Panc1 (cell line): ENCODE data around the gene SH2D2A. TPM values are rescaled to one million over a fixed set of nuclear protein-coding genes. Genes with fewer than 3 reads are reported as not detected.

Experiments
- ATAC-seq: fragments of 200-7000 bp; cut with Tn5 transposase; 2 replicates; pipeline ENCODE4 v1.9.1; 2020; ENCODE audit warnings: mild to moderate bottlenecking, moderate library complexity
- BruUV-seq: library from RNA; stranded (reverse); fragments of 400-500 nt; replicated peaks from 2 replicates; lab custom pipeline; 2021; lab: Mats Ljungman, UMichigan
- CTCF ChIA-PET: fragments of 300-600 bp; sonication (Branson Sonifier 250); formaldehyde crosslinking; loops from one replicate; lab custom pipeline; 2022; ENCODE audit warnings: antibody characterized with exemption; lab: Charles Lee
- POLR2A ChIA-PET: fragments of 300-600 bp; sonication (Branson Sonifier 250); formaldehyde crosslinking; loops from one replicate; lab custom pipeline; 2022; ENCODE audit warnings: antibody characterized with exemption; lab: Charles Lee
- DNase-seq: peaks from one replicate; pipeline ENCODE4 v3.0.0-alpha.2; 2010; ENCODE audit warnings: low read depth, low spot score
- H3K27ac ChIP-seq: 2 replicates; pipeline ENCODE4 v1.5.1; 2011; ENCODE audit warnings: mild to moderate bottlenecking, low read length, inconsistent platforms
- H3K27me3 ChIP-seq: fragments of 200-500 bp; sonication (Bioruptor generic); 2 replicates; pipeline ENCODE4 v1.6.0; 2014; ENCODE audit warnings: low read length, inconsistent platforms; ENCODE audit not compliant: control insufficient read depth, insufficient read depth
- H3K36me3 ChIP-seq: fragments of 200-500 bp; sonication (Bioruptor generic); 2 replicates; pipeline ENCODE4 v1.5.1; 2014; ENCODE audit warnings: inconsistent platforms, mild to moderate bottlenecking, low read length, moderate library complexity; ENCODE audit not compliant: control insufficient read depth, insufficient read depth
- H3K4me1 ChIP-seq: 2 replicates; pipeline ENCODE4 v1.5.1; 2011; ENCODE audit warnings: inconsistent platforms, mild to moderate bottlenecking, low read length, moderate library complexity; ENCODE audit not compliant: control insufficient read depth, insufficient read depth
- H3K4me3 ChIP-seq, 2 experiments: 2 replicates each; pipeline ENCODE4 v1.5.1; 2011 to 2012; ENCODE audit warnings: low read depth in 2 of 2, low read length in 2 of 2, mild to moderate bottlenecking in 2 of 2, inconsistent platforms in 1 of 2, moderate library complexity in 1 of 2
- H3K9me3 ChIP-seq: fragments of 200-500 bp; sonication (Bioruptor generic); 2 replicates; pipeline ENCODE4 v1.5.1; 2014; ENCODE audit warnings: low read depth, mild to moderate bottlenecking, inconsistent platforms, low read length, moderate library complexity; ENCODE audit not compliant: control insufficient read depth, insufficient read depth
- CTCF ChIP-seq: fragments of 450-650 bp; IDR thresholded peaks from 2 replicates; pipeline ENCODE4 v1.5.1; 2017; ENCODE audit warnings: mild to moderate bottlenecking
- POLR2AphosphoS5 ChIP-seq: IDR thresholded peaks from 2 replicates; pipeline ENCODE4 v1.6.1; 2012; ENCODE audit warnings: mild to moderate bottlenecking, low read depth, low read length, moderate library complexity
- REST ChIP-seq, 2 experiments: IDR thresholded peaks; 2 replicates each; pipeline ENCODE4 v1.6.1; 2011 to 2012; ENCODE audit warnings: low read depth in 2 of 2, control low read depth in 1 of 2, low read length in 1 of 2, mild to moderate bottlenecking in 1 of 2, moderate library complexity in 1 of 2; ENCODE audit not compliant: insufficient read depth in 1 of 2
- SIN3A ChIP-seq: IDR thresholded peaks from 2 replicates; pipeline ENCODE4 v1.6.1; 2012; ENCODE audit warnings: low read depth, mild to moderate bottlenecking, low read length, moderate library complexity, borderline replicate concordance; ENCODE audit not compliant: insufficient read depth
- TCF7L2 ChIP-seq: IDR thresholded peaks from 2 replicates; pipeline ENCODE4 v1.6.1; 2011; ENCODE audit warnings: mild to moderate bottlenecking, low read depth, low read length, inconsistent platforms
- in situ Hi-C: cut with HindIII; loops from 2 replicates; pipeline ENCODE4 v1.10.0; 2016; ENCODE audit warnings: low sequenced_read_pairs, low pct_unique_long_range_greater_than_20kb
- intact Hi-C: fragments of 100-400 bp; cut with micrococcal nuclease; formaldehyde crosslinking; loops from one replicate; pipeline ENCODE4 v1.10.0; 2022; ENCODE audit not compliant: unreplicated experiment
- total RNA-seq: library from RNA; stranded (reverse); gene quantifications from one replicate; pipeline ENCODE4 v1.2.1, GENCODE V29; 2021; ENCODE audit not compliant: unreplicated experiment

SH2D2A gene
- total RNA-seq, 1 experiment from 2014 or later, result 0.69 TPM

GRCh38 chr1:156811168-156811567, 5.5 kb downstream of the SH2D2A start:
- H3K4me1 ChIP-seq, result peaks cover 5% of the 10 kb centered on the region; the same call in 1 of the 2 replicates
- TF ChIP-seq REST (IDR thresholded peaks at IDR 0.05; ENCODE audit: insufficient read depth in 1 of 2, low read depth in 2 of 2, low read length in 1 of 2) (no peak), TCF7L2 (no peak), SIN3A (no peak), CTCF (no peak), POLR2AphosphoS5 (no peak)
- DNase-seq, result no peak
- no peaks in the 10 kb centered on the region for H3K27me3 ChIP-seq
- no TSS peak for BruUV-seq
- in situ Hi-C loops, result no loop called here
- ChIA-PET CTCF (no interaction called here), POLR2A (no interaction called here)
- H3K36me3 ChIP-seq, result no peaks in the 10 kb centered on the region
- no peaks in the 10 kb centered on the region for H3K9me3 ChIP-seq
- no peak for ATAC-seq
- intact Hi-C loops, result no loop called here
- no peak overlapping the region for H3K27ac ChIP-seq
- no peak overlapping the region for H3K4me3 ChIP-seq

- intact Hi-C loops (no loop called here), in situ Hi-C loops (no loop called here)
- Histone ChIP-seq H3K27ac (no peak overlapping the region), H3K9me3 (no peaks in the 10 kb centered on the region), H3K27me3 (no peaks in the 10 kb centered on the region), H3K4me1 (peaks cover 5% of the 10 kb centered on the region; the same call in 1 of the 2 replicates), H3K36me3 (no peaks in the 10 kb centered on the region), H3K4me3 (no peak overlapping the region)
- DNase-seq, result no peak
- TF ChIP-seq CTCF, result no peak
- TF ChIP-seq REST (IDR thresholded peaks at IDR 0.05; ENCODE audit: insufficient read depth in 1 of 2, low read depth in 2 of 2, low read length in 1 of 2), result no peak
- no peak for TF ChIP-seq TCF7L2
- no peak for TF ChIP-seq SIN3A
- no peak for TF ChIP-seq POLR2AphosphoS5
- no peak for ATAC-seq
- CTCF ChIA-PET, result interaction anchor here (0.5 to 0.8 kb wide), 2 partner anchors 16 to 50 kb away, joined by 3 to 8 read pairs; no protein-coding TSS in a partner anchor
- BruUV-seq, result no TSS peak
- POLR2A ChIA-PET, result no interaction called here
These were observed 6.8 kb downstream of the SH2D2A start for GRCh38 chr1:156809711-156810366.
